ENCODE data around the gene MCF2L.

The MCF2L gene

DNA sequence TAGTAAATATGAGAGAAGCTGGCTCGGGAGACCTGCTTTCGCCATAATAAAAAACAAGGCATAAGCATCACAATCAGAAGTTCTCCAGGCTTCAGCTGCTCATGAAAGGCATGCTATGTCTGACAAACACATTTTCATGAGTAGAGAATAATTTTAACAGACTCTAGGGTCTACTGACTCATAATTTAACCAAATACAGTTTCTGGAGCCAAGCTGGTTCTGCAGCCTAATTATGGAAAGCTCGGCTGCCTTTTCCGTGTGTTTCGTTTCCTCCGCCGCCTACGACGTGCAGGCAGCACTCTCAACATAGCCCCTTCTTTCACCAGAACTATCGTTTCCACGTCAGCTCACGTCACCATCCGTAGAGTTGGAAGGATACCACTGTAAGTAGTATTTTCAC is 5.7 kb downstream of the MCF2L start:
- TF ChIP-seq, protein P1, sequence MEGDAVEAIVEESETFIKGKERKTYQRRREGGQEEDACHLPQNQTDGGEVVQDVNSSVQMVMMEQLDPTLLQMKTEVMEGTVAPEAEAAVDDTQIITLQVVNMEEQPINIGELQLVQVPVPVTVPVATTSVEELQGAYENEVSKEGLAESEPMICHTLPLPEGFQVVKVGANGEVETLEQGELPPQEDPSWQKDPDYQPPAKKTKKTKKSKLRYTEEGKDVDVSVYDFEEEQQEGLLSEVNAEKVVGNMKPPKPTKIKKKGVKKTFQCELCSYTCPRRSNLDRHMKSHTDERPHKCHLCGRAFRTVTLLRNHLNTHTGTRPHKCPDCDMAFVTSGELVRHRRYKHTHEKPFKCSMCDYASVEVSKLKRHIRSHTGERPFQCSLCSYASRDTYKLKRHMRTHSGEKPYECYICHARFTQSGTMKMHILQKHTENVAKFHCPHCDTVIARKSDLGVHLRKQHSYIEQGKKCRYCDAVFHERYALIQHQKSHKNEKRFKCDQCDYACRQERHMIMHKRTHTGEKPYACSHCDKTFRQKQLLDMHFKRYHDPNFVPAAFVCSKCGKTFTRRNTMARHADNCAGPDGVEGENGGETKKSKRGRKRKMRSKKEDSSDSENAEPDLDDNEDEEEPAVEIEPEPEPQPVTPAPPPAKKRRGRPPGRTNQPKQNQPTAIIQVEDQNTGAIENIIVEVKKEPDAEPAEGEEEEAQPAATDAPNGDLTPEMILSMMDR (IDR thresholded peaks at IDR 0.05): no peak

DNA sequence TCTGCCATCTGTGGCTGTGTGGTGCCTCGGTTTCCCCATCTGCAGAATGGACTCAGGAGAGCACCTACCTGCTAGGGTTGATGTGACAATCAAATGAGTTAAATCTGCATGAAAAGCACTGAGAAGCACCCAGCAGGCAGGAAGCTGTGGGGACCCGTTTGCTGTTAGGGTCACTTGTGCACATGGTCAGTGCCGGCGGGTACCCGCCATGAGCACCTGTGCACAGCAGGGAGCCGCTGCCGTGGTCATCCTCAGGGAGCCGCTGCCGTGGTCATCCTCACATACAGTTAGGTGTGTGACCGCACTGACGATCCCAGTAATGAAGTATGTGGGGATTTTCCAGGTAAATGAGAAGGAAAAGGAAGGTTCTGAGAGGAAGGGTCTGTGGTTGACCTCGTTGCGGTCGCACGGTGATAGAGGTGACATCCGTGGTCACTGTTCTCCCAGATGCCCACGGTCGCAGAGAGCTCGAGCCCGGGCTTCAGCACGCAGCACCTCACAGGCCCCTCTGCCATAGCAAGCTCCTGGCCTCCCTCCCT is 6.5 kb downstream of the MCF2L start:
- TF ChIP-seq, protein P1 (IDR thresholded peaks at IDR 0.05): no peak

DNA sequence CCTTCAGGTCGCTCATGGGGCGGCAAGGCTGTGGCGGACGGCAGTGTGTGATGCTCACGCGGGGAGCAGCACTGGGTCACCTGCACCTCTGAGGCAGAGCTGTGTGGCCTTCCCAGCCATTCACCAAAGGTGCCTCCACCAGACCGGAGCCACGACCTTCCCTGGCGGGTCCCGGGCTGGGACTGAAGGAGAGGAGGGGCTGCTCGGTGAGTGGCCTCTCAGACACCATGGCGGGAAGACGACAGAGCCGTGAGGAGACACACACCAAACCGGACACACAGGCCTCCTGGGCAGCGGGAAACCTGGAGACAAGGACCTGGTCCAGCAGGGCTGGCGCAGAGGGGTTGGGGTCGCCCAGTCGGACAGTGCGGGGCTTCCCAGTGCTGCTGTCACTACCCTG is 7.5 kb downstream of the MCF2L start:
- TF ChIP-seq, protein P1 (IDR thresholded peaks at IDR 0.05): no peak

DNA sequence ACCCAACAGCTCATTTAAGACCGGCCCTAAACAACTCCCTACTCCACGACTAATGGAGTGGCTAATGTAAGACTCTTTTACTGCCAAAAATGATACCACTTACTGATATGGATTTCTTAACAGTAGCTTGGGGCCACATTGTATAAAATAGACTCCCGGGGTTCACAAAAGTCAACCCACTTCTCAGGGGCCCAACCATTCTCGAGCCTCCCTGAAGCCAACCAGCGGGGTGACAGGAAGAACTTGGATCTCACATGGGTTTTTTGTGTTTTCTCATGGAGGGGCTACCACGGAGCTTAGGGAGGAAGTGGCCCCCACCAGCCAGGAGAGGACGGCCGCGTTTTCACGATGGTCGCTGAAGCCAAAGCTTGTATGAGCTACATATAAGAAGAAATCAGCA is 8.1 kb downstream of the MCF2L start:
- TF ChIP-seq, protein P1 (IDR thresholded peaks at IDR 0.05): no peak

DNA sequence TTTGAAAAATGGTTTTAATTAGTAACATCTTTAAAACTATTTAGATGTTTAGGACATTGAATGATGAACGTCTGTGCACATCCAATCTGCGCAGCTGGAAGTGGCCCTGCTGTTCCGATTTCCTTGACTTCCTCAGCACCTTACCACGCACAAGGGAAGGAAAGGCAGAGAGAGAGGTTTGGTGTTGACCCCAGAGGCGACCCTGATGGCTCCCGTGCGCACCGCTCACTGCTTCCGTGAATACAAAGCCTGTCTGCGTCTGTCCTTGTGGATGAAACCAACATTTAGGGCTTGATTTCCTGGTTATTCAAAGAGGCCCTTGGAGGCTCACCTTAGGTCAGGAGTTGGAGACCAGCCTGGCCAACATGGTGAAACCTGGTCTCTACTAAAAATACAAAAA is 8.5 kb downstream of the MCF2L start:
- TF ChIP-seq, protein P1 (IDR thresholded peaks at IDR 0.05): no peak

DNA sequence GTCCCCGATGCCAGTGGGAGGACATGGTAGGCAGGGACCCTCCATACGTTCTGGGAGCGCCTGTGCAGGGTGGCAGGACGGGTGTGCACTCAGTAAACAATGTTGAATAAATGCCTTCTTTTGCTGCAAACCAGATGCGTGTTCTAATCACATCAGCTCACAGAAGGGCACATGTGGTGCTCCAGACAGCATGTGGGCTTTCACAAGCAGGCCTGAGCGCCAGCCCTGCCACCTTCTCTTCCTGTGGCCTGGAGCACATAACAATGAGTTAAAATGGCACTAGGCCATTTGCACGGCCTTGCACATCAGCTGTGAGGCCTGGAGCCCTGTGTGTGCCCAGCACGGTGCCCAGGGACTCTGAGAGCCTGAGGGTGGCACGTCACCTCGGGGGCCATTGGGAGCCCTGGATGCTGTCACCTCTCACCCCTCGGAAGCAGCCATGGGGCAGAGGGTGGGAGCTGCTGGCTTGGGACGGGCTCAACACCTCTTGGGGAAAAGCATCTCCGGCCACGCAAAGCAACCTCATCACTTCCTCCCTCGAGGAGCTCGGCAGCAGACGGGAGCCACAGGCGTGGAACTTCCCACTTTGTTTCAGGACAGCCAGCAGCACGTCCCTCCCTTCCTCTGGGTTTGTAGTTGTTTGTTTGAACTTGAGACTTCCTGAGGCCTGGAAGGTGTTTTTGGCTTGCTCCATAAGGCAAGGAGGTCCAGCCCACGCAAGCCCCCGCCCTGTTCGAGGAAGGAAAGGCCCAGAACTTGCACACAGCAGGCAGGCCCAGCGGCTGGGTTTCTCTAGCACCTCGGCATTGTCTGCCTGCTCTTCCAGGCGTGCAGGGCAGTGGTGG is 9.8 kb downstream of the MCF2L start:
- TF ChIP-seq, protein P1 (IDR thresholded peaks at IDR 0.05): no peak

DNA sequence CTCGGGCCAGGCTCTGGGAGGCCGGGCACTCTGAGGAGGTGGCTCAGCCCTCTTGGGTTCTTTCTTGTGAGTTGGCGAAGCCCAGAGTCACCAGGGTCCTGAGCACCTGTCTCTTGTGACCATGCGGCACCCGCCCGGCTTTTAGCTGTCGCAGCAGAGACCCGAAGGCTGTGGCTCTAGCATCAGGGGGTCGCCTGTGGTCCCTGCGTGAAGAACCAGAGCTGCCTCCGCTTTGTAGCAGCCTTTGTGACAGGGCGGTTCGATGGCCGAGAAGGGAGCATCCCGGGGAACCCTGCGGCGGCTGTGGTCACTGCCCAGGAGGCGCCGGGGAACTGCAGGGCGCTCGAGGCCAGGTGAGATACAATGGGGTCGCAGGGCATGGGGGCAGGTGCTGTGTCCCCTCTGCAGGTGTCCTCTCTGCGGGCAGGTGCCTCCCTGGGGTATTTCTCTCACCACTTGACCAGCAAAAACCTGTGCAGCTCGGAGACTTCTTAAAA is 10.4 kb downstream of the MCF2L start:
- TF ChIP-seq, protein P1 (IDR thresholded peaks at IDR 0.05): no peak

Measured in LNCAP (cell line).